CD4-positive, CD25-positive, alpha-beta regulatory T cell (primary cell): ENCODE measurements around the gene ZNF503. TPM values are rescaled to one million over a fixed set of nuclear protein-coding genes. Genes with fewer than 3 reads are reported as not detected.

Experiments
- ATAC-seq, 2 donors: fragments of 150-1000 bp; cut with Tn5 transposase; one replicate each; pipeline ENCODE4 v1.10.0; 2021; ENCODE audit warnings: low read depth in 2 of 2, moderate number of reproducible peaks in 2 of 2, moderate library complexity in 1 of 2
- DNase-seq, 3 donors: peaks; one replicate each; pipeline versions ENCODE4 v3.0.0 to v3.0.0-alpha.2; 2012 to 2022; ENCODE audit warnings: mixed read lengths in 1 of 3
- H3K27ac ChIP-seq: one replicate; pipeline ENCODE4 v1.7.0; 2013; ENCODE audit warnings: mild to moderate bottlenecking, low read length; ENCODE audit not compliant: insufficient read depth, poor library complexity, severe bottlenecking
- H3K27me3 ChIP-seq: one replicate; pipeline ENCODE4 v1.7.0; 2013; ENCODE audit warnings: low read length; ENCODE audit not compliant: control insufficient read depth, insufficient read depth
- H3K36me3 ChIP-seq: one replicate; pipeline ENCODE4 v1.7.0; 2013; ENCODE audit warnings: mild to moderate bottlenecking, low read length, moderate library complexity; ENCODE audit not compliant: control insufficient read depth, insufficient read depth
- H3K4me1 ChIP-seq: 2 replicates; pipeline ENCODE4 v1.7.0; 2013; ENCODE audit warnings: mild to moderate bottlenecking, low read length; ENCODE audit not compliant: insufficient read depth, control insufficient read depth, poor library complexity, severe bottlenecking
- H3K4me3 ChIP-seq: one replicate; pipeline ENCODE4 v1.7.0; 2013; ENCODE audit warnings: low read depth, mild to moderate bottlenecking, low read length, moderate library complexity
- H3K9me3 ChIP-seq, 2 experiments: 1 replicate in 1 of 2; 2 replicates in 1 of 2; pipeline ENCODE4 v1.7.0; 2013; ENCODE audit warnings: low read length in 2 of 2, mild to moderate bottlenecking in 1 of 2, moderate library complexity in 1 of 2; ENCODE audit not compliant: control insufficient read depth in 2 of 2
- H3K27ac Mint-ChIP-seq, 3 donors: one replicate each; pipeline ENCODE4 v1.8.0; 2020 to 2022; ENCODE audit warnings: mild to moderate bottlenecking in 3 of 3, mixed read lengths in 3 of 3, moderate library complexity in 2 of 3
- H3K27me3 Mint-ChIP-seq: one replicate; pipeline ENCODE4 v1.8.0; 2022; ENCODE audit warnings: mild to moderate bottlenecking, mixed read lengths
- H3K36me3 Mint-ChIP-seq: one replicate; pipeline ENCODE4 v1.8.0; 2020; ENCODE audit warnings: mixed read lengths
- H3K4me1 Mint-ChIP-seq, 4 donors: one replicate each; pipeline ENCODE4 v1.8.0; 2020 to 2022; ENCODE audit warnings: mixed read lengths in 4 of 4, mild to moderate bottlenecking in 1 of 4
- H3K4me3 Mint-ChIP-seq, 4 donors: one replicate each; pipeline ENCODE4 v1.8.0; 2020 to 2022; ENCODE audit warnings: mild to moderate bottlenecking in 4 of 4, mixed read lengths in 4 of 4, moderate library complexity in 3 of 4
- H3K9me3 Mint-ChIP-seq, 7 donors: one replicate each; pipeline ENCODE4 v1.8.0; 2020 to 2022; ENCODE audit warnings: mixed read lengths in 7 of 7, mild to moderate bottlenecking in 3 of 7, moderate library complexity in 2 of 7
- polyA plus RNA-seq, 4 donors: library from polyadenylated mRNA; unstranded; fragments of 300-500 nt; fragmentation: Illumina TruSeq; gene quantifications; one replicate each; pipeline ENCODE4 v1.2.3, GENCODE V29; 2021
- total RNA-seq: library from RNA; stranded (reverse); gene quantifications from one replicate; pipeline ENCODE4 v1.2.3, GENCODE V29; 2022

Gene ZNF503
- total and polyA plus RNA-seq, 5 donors from 2014 or later, result not detected

GRCh38 chr10:75358835-75359421, 42.6 kb downstream of the ZNF503 start:
- Histone ChIP-seq H3K9me3 (peaks cover 0 to 4% of the 10 kb centered on the region in 2 experiments), H3K27ac (no peak overlapping the region), H3K27me3 (no peaks in the 10 kb centered on the region), H3K36me3 (no peaks in the 10 kb centered on the region), H3K4me1 (no peaks in the 10 kb centered on the region), H3K4me3 (no peak overlapping the region)
- peaks cover 0 to 4% (median 0%) of the 10 kb centered on the region in 7 donors for H3K9me3 Mint-ChIP-seq
- ATAC-seq, result no peak
- H3K27me3 Mint-ChIP-seq, result peaks cover 3% of the 10 kb centered on the region
- no peak overlapping the region for H3K4me3 Mint-ChIP-seq
- H3K4me1 Mint-ChIP-seq, result no peaks in the 10 kb centered on the region
- H3K36me3 Mint-ChIP-seq, result no peaks in the 10 kb centered on the region
- no peak overlapping the region for H3K27ac Mint-ChIP-seq
- DNase-seq, result no peak

DNA sequence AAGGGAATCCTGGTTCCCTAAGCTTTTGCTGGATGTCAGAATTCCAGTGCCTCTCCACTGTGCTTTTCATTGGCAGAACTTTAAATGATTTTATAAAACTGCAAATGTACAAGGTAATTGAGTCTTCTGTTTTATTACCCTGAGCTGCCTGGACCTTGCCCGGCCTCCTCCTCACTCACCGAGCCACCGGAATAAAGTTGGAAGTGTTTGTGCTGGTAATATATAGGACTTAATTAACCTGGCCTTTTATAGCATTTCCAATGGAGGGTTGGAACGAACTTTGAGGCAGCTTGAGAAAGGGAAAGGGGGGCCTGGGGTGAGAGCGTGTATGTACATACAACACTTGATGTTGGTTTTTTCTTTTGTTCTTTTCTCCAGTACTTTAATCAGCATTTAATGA, 43.4 kb downstream of the ZNF503 start:
- ATAC-seq (no peak), DNase-seq (no peak)
- Mint-ChIP-seq H3K4me1 (no peaks in the 10 kb centered on the region), H3K27ac (no peak overlapping the region), H3K4me3 (no peak overlapping the region), H3K9me3 (peaks cover 0 to 4% (median 0%) of the 10 kb centered on the region in 7 donors), H3K27me3 (peaks cover 4% of the 10 kb centered on the region), H3K36me3 (no peaks in the 10 kb centered on the region)
- Histone ChIP-seq H3K4me3 (no peak overlapping the region), H3K4me1 (no peaks in the 10 kb centered on the region), H3K9me3 (peaks cover 0 to 4% of the 10 kb centered on the region in 2 experiments), H3K36me3 (no peaks in the 10 kb centered on the region), H3K27me3 (peaks cover 2% of the 10 kb centered on the region), H3K27ac (no peak overlapping the region)

DNA sequence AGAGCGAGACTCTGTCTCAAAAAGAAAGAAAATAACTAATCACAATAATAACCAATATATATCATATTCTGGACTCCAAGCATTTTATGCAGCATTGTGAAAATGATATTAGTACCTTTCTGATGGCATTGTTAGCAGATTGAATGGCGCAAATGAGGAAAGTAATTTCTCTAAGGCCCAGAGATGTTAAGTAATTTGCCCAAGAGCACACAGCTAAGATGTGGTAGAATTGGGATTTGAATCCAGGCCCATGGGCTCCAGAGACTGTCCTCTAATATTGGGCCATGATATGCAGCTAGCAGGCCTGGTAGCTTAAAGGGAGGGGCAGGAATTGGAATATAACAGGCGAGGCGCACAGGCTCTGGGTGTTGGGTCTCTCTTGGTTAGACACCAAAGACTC, 44.1 kb downstream of the ZNF503 start:
- Histone ChIP-seq H3K27ac (no peak overlapping the region), H3K4me1 (no peaks in the 10 kb centered on the region), H3K27me3 (peaks cover 2% of the 10 kb centered on the region), H3K4me3 (no peak overlapping the region), H3K36me3 (no peaks in the 10 kb centered on the region), H3K9me3 (peaks cover 0 to 4% of the 10 kb centered on the region in 2 experiments)
- H3K4me1 Mint-ChIP-seq, result no peaks in the 10 kb centered on the region
- no peaks in the 10 kb centered on the region for H3K36me3 Mint-ChIP-seq
- no peak overlapping the region for H3K4me3 Mint-ChIP-seq
- DNase-seq, result no peak
- H3K9me3 Mint-ChIP-seq, result peaks cover 0 to 4% (median 0%) of the 10 kb centered on the region in 7 donors
- H3K27me3 Mint-ChIP-seq, result peaks cover 4% of the 10 kb centered on the region
- no peak for ATAC-seq
- no peak overlapping the region for H3K27ac Mint-ChIP-seq

GRCh38 chr10:75356484-75356883, 45.1 kb downstream of the ZNF503 start:
- DNase-seq (no peak), ATAC-seq (no peak)
- Histone ChIP-seq H3K27ac (no peak overlapping the region), H3K4me1 (no peaks in the 10 kb centered on the region), H3K36me3 (no peaks in the 10 kb centered on the region), H3K9me3 (peaks cover 0 to 4% of the 10 kb centered on the region in 2 experiments), H3K4me3 (no peak overlapping the region), H3K27me3 (peaks cover 2% of the 10 kb centered on the region)
- Mint-ChIP-seq H3K9me3 (peaks cover 0 to 4% (median 0%) of the 10 kb centered on the region in 7 donors), H3K27ac (no peak overlapping the region), H3K27me3 (peaks cover 4% of the 10 kb centered on the region), H3K4me1 (no peaks in the 10 kb centered on the region), H3K36me3 (no peaks in the 10 kb centered on the region), H3K4me3 (no peak overlapping the region)

DNA sequence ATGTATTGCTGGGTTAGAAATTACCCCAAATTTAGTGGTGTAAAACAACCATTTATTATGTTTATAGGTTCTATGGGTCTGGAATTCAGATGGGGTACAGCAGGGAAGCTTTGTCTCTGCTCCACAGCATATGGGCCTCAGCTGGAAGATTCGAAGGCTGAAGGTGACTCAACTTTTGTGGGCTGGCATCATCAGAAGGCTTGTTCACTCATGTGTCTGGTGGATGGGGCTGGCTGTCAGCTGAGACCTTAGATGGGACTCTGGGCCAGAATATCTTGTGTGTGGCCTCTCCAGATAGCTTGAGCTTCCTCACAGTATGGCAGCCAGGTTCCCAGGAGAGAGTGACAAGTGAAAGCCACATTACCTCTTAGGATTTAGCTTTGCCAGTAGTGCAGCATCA, 45.9 kb downstream of the ZNF503 start:
- no peaks in the 10 kb centered on the region for H3K36me3 ChIP-seq
- no peak for ATAC-seq
- no peaks in the 10 kb centered on the region for H3K36me3 Mint-ChIP-seq
- no peak overlapping the region for H3K4me3 Mint-ChIP-seq
- peaks cover 4% of the 10 kb centered on the region for H3K27me3 Mint-ChIP-seq
- no peak overlapping the region for H3K27ac ChIP-seq
- peaks cover 0 to 4% of the 10 kb centered on the region in 2 experiments for H3K9me3 ChIP-seq
- no peak for DNase-seq
- H3K4me1 ChIP-seq, result no peaks in the 10 kb centered on the region
- peaks cover 0 to 4% (median 0%) of the 10 kb centered on the region in 7 donors for H3K9me3 Mint-ChIP-seq
- H3K27me3 ChIP-seq, result peaks cover 2% of the 10 kb centered on the region
- H3K27ac Mint-ChIP-seq, result no peak overlapping the region
- no peak overlapping the region for H3K4me3 ChIP-seq
- no peaks in the 10 kb centered on the region for H3K4me1 Mint-ChIP-seq

DNA sequence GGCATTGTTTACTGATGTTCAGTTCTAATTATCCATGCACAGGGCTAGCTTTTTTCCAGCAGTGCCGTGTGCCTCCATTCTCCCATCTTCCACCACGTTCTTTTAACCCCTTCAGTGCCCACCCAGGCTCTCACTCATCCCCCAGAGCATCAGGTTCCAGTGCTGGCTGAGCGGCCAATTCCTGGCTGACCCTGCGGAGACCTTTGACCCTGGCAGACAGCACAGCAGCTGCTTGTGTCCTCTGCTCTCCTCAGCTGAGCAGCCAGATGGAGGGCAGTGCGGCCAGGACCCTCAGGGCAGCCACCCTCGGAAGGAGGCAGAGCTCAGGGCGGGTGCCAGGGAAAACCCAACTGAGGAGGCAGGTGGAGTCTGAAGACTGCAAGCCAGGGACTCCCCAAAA, 48.4 kb downstream of the ZNF503 start:
- Histone ChIP-seq H3K36me3 (no peaks in the 10 kb centered on the region), H3K27ac (no peak overlapping the region), H3K27me3 (peaks cover 2% of the 10 kb centered on the region), H3K4me1 (no peaks in the 10 kb centered on the region), H3K4me3 (no peak overlapping the region), H3K9me3 (peaks cover 0 to 4% of the 10 kb centered on the region in 2 experiments)
- Mint-ChIP-seq H3K4me1 (no peaks in the 10 kb centered on the region), H3K27me3 (peaks cover 8% of the 10 kb centered on the region), H3K9me3 (peaks cover 0 to 4% (median 0%) of the 10 kb centered on the region in 7 donors), H3K4me3 (no peak overlapping the region), H3K27ac (no peak overlapping the region), H3K36me3 (no peaks in the 10 kb centered on the region)
- DNase-seq, result no peak
- ATAC-seq, result no peak

GRCh38 chr10:75352650-75353049, 48.9 kb downstream of the ZNF503 start:
- no peaks in the 10 kb centered on the region for H3K36me3 ChIP-seq
- Mint-ChIP-seq H3K4me3 (no peak overlapping the region), H3K36me3 (no peaks in the 10 kb centered on the region), H3K9me3 (peaks cover 0 to 4% (median 0%) of the 10 kb centered on the region in 7 donors), H3K27me3 (peaks cover 8% of the 10 kb centered on the region), H3K4me1 (no peaks in the 10 kb centered on the region), H3K27ac (no peak overlapping the region)
- H3K4me3 ChIP-seq, result no peak overlapping the region
- H3K27ac ChIP-seq, result no peak overlapping the region
- ATAC-seq, result no peak
- DNase-seq, result no peak
- H3K9me3 ChIP-seq, result peaks cover 0 to 4% of the 10 kb centered on the region in 2 experiments
- H3K27me3 ChIP-seq, result peaks cover 2% of the 10 kb centered on the region
- no peaks in the 10 kb centered on the region for H3K4me1 ChIP-seq

DNA sequence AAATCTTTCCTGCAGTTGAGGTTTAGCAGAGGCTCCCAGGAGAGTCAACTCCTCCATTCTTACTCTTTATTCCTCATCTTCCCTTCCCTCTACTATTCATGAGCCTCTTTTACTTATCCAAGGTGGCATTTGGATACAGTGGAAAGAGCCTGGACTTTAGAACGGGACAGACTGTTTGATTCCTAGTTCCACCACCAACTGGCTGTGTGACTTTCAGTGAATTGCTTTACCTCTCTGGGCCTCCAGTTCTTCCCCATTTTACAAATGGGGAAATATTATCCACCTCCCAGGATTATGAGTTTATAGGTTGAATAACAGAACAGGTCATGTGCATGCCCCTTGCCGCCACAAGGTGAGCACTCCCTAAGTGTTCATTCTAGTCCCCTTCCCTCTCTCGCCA, 49.9 kb downstream of the ZNF503 start:
- H3K36me3 ChIP-seq, result no peaks in the 10 kb centered on the region
- H3K27me3 ChIP-seq, result peaks cover 2% of the 10 kb centered on the region
- no peaks in the 10 kb centered on the region for H3K36me3 Mint-ChIP-seq
- peaks cover 0 to 4% (median 0%) of the 10 kb centered on the region in 7 donors for H3K9me3 Mint-ChIP-seq
- peaks cover 8% of the 10 kb centered on the region for H3K27me3 Mint-ChIP-seq
- H3K27ac ChIP-seq, result no peak overlapping the region
- no peak overlapping the region for H3K4me3 Mint-ChIP-seq
- no peaks in the 10 kb centered on the region for H3K4me1 ChIP-seq
- DNase-seq (no peak), ATAC-seq (no peak)
- no peak overlapping the region for H3K4me3 ChIP-seq
- H3K9me3 ChIP-seq, result peaks cover 0 to 4% of the 10 kb centered on the region in 2 experiments
- no peaks in the 10 kb centered on the region for H3K4me1 Mint-ChIP-seq
- no peak overlapping the region for H3K27ac Mint-ChIP-seq
